ENCODE measurements around the gene RBAK.
"Not testable (repeated sequence)": the region's sequence is repeated elsewhere in the genome, so short reads cannot be mapped to it uniquely, and the experiment has no call there.

- not testable (repeated sequence) for TF ChIP-seq POLR2A (IDR thresholded peaks at IDR 0.05); CTCF (IDR thresholded peaks at IDR 0.05 in 4 of 5, conservative IDR thresholded peaks at IDR 0.05 in 1 of 5)
Measured at GRCh38 chr7:5020976-5021550, 24.6 kb upstream of the RBAK start.

Measured in gastrocnemius medialis (tissue), 4 donors.